ENCODE results near the gene SOCS1. TPM values are rescaled to one million over a fixed set of nuclear protein-coding genes. Genes with fewer than 3 reads are reported as not detected.

Gene SOCS1
- total and polyA plus RNA-seq, 9 of the 15 experiments (the other 6 are each of a cell fraction or from before 2014, with no cell fraction given): 0.04 to 7.5 (median 2.3) TPM

DNA sequence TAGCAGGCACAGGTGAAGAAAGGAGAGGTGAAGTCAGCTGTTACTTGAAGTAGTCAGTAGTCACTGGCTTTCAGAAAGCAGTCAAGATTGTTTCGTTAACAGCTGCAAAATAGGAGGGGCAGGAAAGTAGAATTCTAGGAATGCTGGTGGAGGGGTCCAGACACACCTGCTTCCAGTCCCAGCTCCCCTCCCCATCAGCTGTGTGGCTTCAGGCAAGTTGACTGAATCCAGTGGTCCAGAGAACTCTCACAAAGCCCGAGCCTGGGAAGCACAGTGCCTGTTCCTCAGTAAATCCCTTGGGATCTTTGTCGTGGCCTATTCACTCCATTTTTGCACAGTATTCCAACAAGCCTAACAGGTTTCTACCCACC, 4.6 kb upstream of the SOCS1 start:
- Histone ChIP-seq H3K27ac (ENCODE audit: extremely low read depth, low read depth, low read length) (no peak overlapping the region), H3K27me3 (ENCODE audit: control insufficient read depth in 2 of 2, insufficient read depth in 2 of 2, low read length in 2 of 2) (peaks cover 0 to 26% of the 10 kb centered on the region in 2 experiments; a peak in 3 of 5 replicates), H3K4me2 (ENCODE audit: insufficient read depth, low read length) (no peak overlapping the region), H3K9ac (ENCODE audit: insufficient read depth in 1 of 2, low read depth in 2 of 2, low read length in 2 of 2) (no peak overlapping the region; a peak in 1 of 4 replicates), H3K4me1 (replicated peaks in 1 of 2; ENCODE audit: control insufficient read depth in 2 of 2, insufficient read depth in 2 of 2, low read length in 2 of 2) (peaks cover 10 to 19% of the 10 kb centered on the region in 2 experiments; a peak in 4 of 5 replicates), H3K9me3 (replicated peaks; ENCODE audit: control insufficient read depth, insufficient read depth, low read depth, low read length) (no peaks in the 10 kb centered on the region), H3K9me1 (ENCODE audit: control insufficient read depth, insufficient read depth, low read length) (no peaks in the 10 kb centered on the region), H3K36me3 (ENCODE audit: control insufficient read depth, insufficient read depth, low read length) (no peaks in the 10 kb centered on the region), H2AFZ (ENCODE audit: low read depth, low read length) (no peak overlapping the region), H3K79me2 (ENCODE audit: control insufficient read depth, insufficient read depth, low read length) (peaks cover under 1% of the 10 kb centered on the region; the same call in 2 of the 3 replicates), H3K4me3 (no peak overlapping the region), H4K20me1 (replicated peaks; ENCODE audit: control insufficient read depth, insufficient read depth, low read length) (peaks cover 11% of the 10 kb centered on the region; the same call in 1 of the 2 replicates)
- intact Hi-C loops (cut with micrococcal nuclease): no loop called here
- ATAC-seq: no peak
- BruUV-seq (replicated peaks): no TSS peak
- in situ Hi-C loops (cut with MboI): loop anchor here (5.0 kb wide), 2 partner anchors 92 to 303 kb away; no protein-coding TSS in a partner anchor
- ChIA-PET POLR2A (interaction anchor here (0.6 to 1.2 kb wide), 4 partner anchors 10 to 175 kb away, joined by 3 to 6 read pairs (median 4); partner anchors contain the start of gene PRM2), CTCF (ENCODE audit: low intra/inter-chr PET ratio) (no interaction called here)
- TF ChIP-seq ZNF134 (CRISPR knock-in tag; conservative IDR thresholded peaks at IDR 0.05) (no peak), CTBP1 (IDR thresholded peaks at IDR 0.05; ENCODE audit: borderline replicate concordance) (no peak), MIER1 (IDR thresholded peaks at IDR 0.05; ENCODE audit: low read depth) (no peak), ZNF431 (CRISPR knock-in tag; IDR thresholded peaks at IDR 0.05) (no peak), TAF9B (IDR thresholded peaks at IDR 0.05; ENCODE audit: partially characterized antibody) (no peak), ZNF24 (IDR thresholded peaks at IDR 0.05) (no peak), HDGF (IDR thresholded peaks at IDR 0.05) (no peak), MECOM (CRISPR knock-in tag; IDR thresholded peaks at IDR 0.05) (no peak), CBX8 (IDR thresholded peaks at IDR 0.05; ENCODE audit: borderline replicate concordance, extremely low read depth, low read depth, low read length, poor library complexity, severe bottlenecking) (no peak), HNRNPL (IDR thresholded peaks at IDR 0.05; ENCODE audit: low read depth, low read length) (no peak)
- TF ChIP-seq, protein P1, sequence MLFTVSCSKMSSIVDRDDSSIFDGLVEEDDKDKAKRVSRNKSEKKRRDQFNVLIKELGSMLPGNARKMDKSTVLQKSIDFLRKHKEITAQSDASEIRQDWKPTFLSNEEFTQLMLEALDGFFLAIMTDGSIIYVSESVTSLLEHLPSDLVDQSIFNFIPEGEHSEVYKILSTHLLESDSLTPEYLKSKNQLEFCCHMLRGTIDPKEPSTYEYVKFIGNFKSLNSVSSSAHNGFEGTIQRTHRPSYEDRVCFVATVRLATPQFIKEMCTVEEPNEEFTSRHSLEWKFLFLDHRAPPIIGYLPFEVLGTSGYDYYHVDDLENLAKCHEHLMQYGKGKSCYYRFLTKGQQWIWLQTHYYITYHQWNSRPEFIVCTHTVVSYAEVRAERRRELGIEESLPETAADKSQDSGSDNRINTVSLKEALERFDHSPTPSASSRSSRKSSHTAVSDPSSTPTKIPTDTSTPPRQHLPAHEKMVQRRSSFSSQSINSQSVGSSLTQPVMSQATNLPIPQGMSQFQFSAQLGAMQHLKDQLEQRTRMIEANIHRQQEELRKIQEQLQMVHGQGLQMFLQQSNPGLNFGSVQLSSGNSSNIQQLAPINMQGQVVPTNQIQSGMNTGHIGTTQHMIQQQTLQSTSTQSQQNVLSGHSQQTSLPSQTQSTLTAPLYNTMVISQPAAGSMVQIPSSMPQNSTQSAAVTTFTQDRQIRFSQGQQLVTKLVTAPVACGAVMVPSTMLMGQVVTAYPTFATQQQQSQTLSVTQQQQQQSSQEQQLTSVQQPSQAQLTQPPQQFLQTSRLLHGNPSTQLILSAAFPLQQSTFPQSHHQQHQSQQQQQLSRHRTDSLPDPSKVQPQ (CRISPR knock-in tag; IDR thresholded peaks at IDR 0.05; ENCODE audit: borderline replicate concordance): no peak
- no peak for DNase-seq (ENCODE audit: extremely low read depth in 1 of 4, low spot score in 3 of 4)
- no peak for FAIRE-seq
- 10% methylated on average over 3 of the region's 3 CpGs for WGBS (ENCODE audit: insufficient coverage, low coverage, missing lambda C conversion rate)

Measured in K562 (cell line).